Measurements from ENCODE around the gene SCNN1G.

DNA sequence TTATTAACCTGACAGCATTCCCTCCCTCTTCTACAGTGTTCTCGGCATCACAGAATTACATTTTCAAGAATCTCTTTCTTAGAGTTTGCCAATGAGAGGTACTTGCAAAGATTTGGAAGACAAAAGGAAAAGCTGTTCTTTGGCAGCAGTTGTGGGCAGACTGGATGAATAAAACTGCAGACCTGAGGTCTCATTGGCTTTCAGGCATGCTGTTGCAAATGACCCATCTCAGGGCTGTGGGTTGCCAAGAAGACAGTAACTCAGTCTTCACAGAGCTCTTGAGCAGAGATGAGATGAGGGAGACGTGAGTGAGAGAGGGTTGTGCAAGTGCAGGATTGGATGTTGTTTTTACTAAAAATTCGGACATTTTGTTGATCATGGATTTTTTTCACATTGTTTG lies 22.0 kb upstream of the SCNN1G start:
- TF ChIP-seq, protein P1, sequence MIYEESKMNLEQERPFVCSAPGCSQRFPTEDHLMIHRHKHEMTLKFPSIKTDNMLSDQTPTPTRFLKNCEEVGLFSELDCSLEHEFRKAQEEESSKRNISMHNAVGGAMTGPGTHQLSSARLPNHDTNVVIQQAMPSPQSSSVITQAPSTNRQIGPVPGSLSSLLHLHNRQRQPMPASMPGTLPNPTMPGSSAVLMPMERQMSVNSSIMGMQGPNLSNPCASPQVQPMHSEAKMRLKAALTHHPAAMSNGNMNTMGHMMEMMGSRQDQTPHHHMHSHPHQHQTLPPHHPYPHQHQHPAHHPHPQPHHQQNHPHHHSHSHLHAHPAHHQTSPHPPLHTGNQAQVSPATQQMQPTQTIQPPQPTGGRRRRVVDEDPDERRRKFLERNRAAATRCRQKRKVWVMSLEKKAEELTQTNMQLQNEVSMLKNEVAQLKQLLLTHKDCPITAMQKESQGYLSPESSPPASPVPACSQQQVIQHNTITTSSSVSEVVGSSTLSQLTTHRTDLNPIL (CRISPR knock-in tag; IDR thresholded peaks at IDR 0.05; ENCODE audit: low read depth): no peak
- TF ChIP-seq ZFP3 (CRISPR knock-in tag; IDR thresholded peaks at IDR 0.05) (no peak), ZNF8 (CRISPR knock-in tag; IDR thresholded peaks at IDR 0.05) (no peak)
